Breast epithelium (tissue), 4 donors: ENCODE data around the gene ST6GAL1. TPM values are rescaled to one million over a fixed set of nuclear protein-coding genes. Genes with fewer than 3 reads are reported as not detected.

Experiments used
- DNase-seq, 2 donors: peaks; one replicate each; pipeline ENCODE4 v3.0.0-alpha.2; 2019; ENCODE audit warnings: low spot score in 2 of 2
- H3K27ac ChIP-seq, 2 donors: fragments of 200-600 bp; sonication (generic) in 1 of 2; one replicate each; pipeline ENCODE4 v1.5.1; 2016 to 2019; ENCODE audit warnings: mild to moderate bottlenecking in 1 of 2
- H3K27me3 ChIP-seq, 2 donors: fragments of 200-600 bp; sonication (generic) in 1 of 2; one replicate each; pipeline versions ENCODE4 v1.5.1 to v1.6.0; 2017 to 2019; ENCODE audit warnings: control low read depth in 1 of 2, mild to moderate bottlenecking in 1 of 2
- H3K36me3 ChIP-seq: fragments of 200-600 bp; one replicate; pipeline ENCODE4 v1.5.1; 2019
- H3K4me1 ChIP-seq, 2 donors: fragments of 200-600 bp; sonication (generic); one replicate each; pipeline ENCODE4 v1.5.1; 2016 to 2019; ENCODE audit warnings: control low read depth in 1 of 2
- H3K4me3 ChIP-seq, 3 donors: fragments of 200-600 bp; sonication (generic); 1 replicate in 2 of 3; 2 replicates in 1 of 3; pipeline ENCODE4 v1.5.1; 2016 to 2019; ENCODE audit warnings: mild to moderate bottlenecking in 3 of 3, moderate library complexity in 2 of 3
- H3K9me3 ChIP-seq, 2 donors: fragments of 200-600 bp; sonication (generic) in 1 of 2; one replicate each; pipeline ENCODE4 v1.5.1; 2016 to 2019; ENCODE audit warnings: control low read depth in 1 of 2
- CTCF ChIP-seq, 3 donors: fragments of 450-650 bp; IDR thresholded peaks; one replicate each; pipeline ENCODE4 v1.5.1; 2016 to 2017; ENCODE audit warnings: antibody characterized with exemption in 3 of 3, mild to moderate bottlenecking in 3 of 3, moderate library complexity in 3 of 3
- POLR2A ChIP-seq: fragments of 450-650 bp; IDR thresholded peaks from one replicate; pipeline ENCODE4 v1.6.1; 2016; ENCODE audit warnings: antibody characterized with exemption, mild to moderate bottlenecking, moderate library complexity
- POLR2AphosphoS5 ChIP-seq, 3 donors: sonication (generic); formaldehyde crosslinking; IDR thresholded peaks; one replicate each; pipeline ENCODE4 v1.6.1; 2017; ENCODE audit warnings: antibody characterized with exemption in 3 of 3
- intact Hi-C: fragments of 100-400 bp; cut with DNase I; formaldehyde crosslinking; loops from one replicate; pipeline ENCODE4 v1.15.1; 2023; ENCODE audit warnings: low total_unique reads
- total RNA-seq, 3 donors: library from RNA; depleted of rRNA; stranded (reverse); fragments of >200 nt; gene quantifications; one replicate each; pipeline ENCODE4 v1.1.0, GENCODE V29; 2016

The ST6GAL1 gene
- total RNA-seq, 3 donors from 2014 or later: 28.5 to 79.6 (median 42.3) TPM

DNA sequence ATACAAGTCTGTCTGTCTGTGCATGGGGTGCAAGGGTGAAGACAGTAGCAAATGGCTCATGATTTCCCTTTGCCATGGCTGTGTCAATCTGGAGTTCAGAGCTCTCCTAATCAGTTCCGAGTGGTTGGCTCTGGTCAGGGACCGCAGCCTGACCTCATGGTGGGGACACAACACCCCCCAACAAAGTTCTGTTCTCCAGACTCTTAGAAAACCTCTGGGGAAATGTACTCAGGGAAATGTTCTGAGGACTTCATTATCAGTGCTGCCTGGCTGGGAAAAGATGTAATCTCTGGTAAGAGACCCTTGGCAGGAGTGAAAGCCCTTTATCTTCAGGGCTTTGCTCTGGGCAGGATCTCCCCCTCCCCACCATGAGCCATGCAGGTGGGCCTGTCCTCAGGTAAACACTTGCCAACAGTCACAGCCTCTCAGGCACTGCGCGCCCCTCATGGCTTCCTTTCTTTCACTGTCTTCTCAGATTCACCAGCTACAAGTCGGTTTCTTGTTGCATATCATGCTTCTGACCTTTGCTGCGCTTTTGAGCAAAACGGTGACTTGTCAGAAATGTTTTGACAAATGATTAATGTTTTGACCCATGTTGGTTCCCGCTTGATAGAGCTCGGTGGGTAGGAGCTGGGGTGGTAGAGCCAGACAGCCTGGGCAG, 95.5 kb downstream of the ST6GAL1 start:
- H3K27ac ChIP-seq: no peak overlapping the region
- TF ChIP-seq CTCF (IDR thresholded peaks at IDR 0.05) (no peak), POLR2AphosphoS5 (IDR thresholded peaks at IDR 0.05) (no peak), POLR2A (no peak)
- no peaks in the 10 kb centered on the region for H3K36me3 ChIP-seq

DNA sequence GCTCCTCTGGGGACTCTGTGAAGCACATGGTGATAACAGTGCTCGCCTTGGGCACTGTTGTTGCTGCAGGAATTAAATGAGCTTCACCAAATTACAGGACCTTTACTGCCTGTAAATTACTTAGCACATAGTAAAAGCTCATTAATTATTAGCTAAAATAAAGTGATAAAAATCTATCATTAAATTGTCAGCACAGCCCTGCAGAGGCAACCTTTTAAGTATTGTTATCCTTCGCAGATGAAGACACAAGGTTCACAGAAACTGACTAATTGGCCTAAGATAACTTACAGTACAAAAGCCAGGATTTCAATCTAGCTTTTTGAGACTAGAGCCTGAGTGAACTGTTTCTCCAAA, 96.0 kb downstream of the ST6GAL1 start:
- Histone ChIP-seq H3K9me3 (no peaks in the 10 kb centered on the region), H3K36me3 (no peaks in the 10 kb centered on the region), H3K4me3 (no peak overlapping the region), H3K27me3 (no peaks in the 10 kb centered on the region), H3K27ac (no peak overlapping the region), H3K4me1 (no peaks in the 10 kb centered on the region)
- DNase-seq: no peak
- intact Hi-C loops: no loop called here
- TF ChIP-seq POLR2A (no peak), POLR2AphosphoS5 (IDR thresholded peaks at IDR 0.05) (no peak), CTCF (IDR thresholded peaks at IDR 0.05) (no peak)

More for the DNA sequence above, 95.5 kb downstream of the ST6GAL1 start:
- DNase-seq: no peak
- Histone ChIP-seq H3K4me1 (no peaks in the 10 kb centered on the region), H3K27me3 (no peaks in the 10 kb centered on the region), H3K9me3 (no peaks in the 10 kb centered on the region), H3K4me3 (no peak overlapping the region)
- intact Hi-C loops: loop anchor here (2.0 kb wide), 1 partner anchor 59 kb away; no protein-coding TSS in a partner anchor

DNA sequence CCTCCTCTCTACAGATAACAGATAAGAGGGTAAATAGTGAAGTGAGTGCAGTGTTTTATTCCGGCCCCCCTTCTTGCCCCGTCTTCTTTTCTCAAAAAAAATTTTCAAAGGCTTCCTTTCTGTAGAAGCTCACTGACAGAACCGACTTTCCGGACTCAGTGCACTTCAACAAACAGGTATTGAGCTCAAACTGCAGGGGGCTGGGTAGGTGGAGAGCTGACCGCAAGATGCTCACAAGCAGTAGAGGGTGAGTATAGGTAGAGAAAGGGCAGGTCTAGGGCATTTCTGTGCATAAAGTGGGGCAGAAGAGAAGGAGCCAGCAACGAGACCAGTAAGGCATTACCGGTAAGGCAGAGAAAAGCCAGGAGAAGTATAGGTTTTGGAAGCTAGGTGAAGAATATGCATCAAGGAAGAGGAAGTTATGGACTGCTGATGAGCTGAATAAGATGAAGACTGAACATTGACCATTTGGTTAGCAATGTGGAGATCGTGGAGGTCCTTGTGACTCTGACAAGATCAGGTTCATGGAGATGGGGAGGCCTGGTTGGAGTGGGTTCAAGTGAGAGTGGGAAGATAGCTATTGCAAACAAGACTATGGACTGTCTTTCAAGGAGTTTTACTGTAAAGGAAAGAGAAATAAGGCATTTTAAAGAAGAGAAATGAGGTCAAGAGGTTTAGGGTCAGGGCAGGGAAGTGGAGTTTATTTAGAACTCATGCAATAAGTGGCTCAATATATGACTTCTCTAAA, 97.4 kb downstream of the ST6GAL1 start:
- TF ChIP-seq CTCF (IDR thresholded peaks at IDR 0.05) (no peak), POLR2A (no peak), POLR2AphosphoS5 (IDR thresholded peaks at IDR 0.05) (no peak)
- H3K36me3 ChIP-seq: no peaks in the 10 kb centered on the region
- H3K4me3 ChIP-seq: no peak overlapping the region
- intact Hi-C loops: no loop called here
- H3K4me1 ChIP-seq: no peaks in the 10 kb centered on the region
- H3K27me3 ChIP-seq: no peaks in the 10 kb centered on the region
- DNase-seq: no peak
- no peaks in the 10 kb centered on the region for H3K9me3 ChIP-seq
- H3K27ac ChIP-seq: no peak overlapping the region

DNA sequence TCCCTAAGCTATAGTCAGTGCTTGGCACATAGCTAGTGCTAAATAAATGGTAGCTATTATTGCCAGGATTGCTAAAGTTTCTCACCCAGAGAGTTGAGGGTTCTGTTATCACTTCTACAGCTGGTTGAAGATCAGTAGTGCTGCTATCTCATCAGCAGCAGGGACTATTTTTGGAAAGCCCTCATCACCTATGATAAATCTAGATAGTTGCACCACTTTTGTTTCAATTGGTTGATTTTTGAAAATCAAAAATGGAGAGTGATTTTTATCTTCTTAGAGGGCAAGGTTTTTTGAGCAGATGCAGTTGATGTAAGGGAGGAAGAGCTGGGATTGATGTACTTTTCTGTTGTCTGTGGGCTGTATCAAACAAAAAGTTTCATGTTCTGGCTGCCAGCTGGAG, 101.6 kb downstream of the ST6GAL1 start:
- Histone ChIP-seq H3K27ac (no peak overlapping the region), H3K9me3 (peaks cover 5 to 11% of the 10 kb centered on the region in 2 donors), H3K4me3 (no peak overlapping the region), H3K27me3 (no peaks in the 10 kb centered on the region), H3K36me3 (no peaks in the 10 kb centered on the region), H3K4me1 (no peaks in the 10 kb centered on the region)
- intact Hi-C loops: no loop called here
- DNase-seq: no peak
- TF ChIP-seq POLR2AphosphoS5 (IDR thresholded peaks at IDR 0.05) (no peak), POLR2A (no peak), CTCF (IDR thresholded peaks at IDR 0.05) (no peak)

- no peak for TF ChIP-seq POLR2AphosphoS5 (IDR thresholded peaks at IDR 0.05)
- TF ChIP-seq CTCF (IDR thresholded peaks at IDR 0.05): no peak
- no peak for TF ChIP-seq POLR2A
- H3K4me1 ChIP-seq: no peaks in the 10 kb centered on the region
- intact Hi-C loops: no loop called here
Observed at GRCh38 chr3:187036394-187036793, 106.1 kb downstream of the ST6GAL1 start.

More at GRCh38 chr3:187036394-187036793, 106.1 kb downstream of the ST6GAL1 start:
- Histone ChIP-seq H3K9me3 (peaks cover 5 to 11% of the 10 kb centered on the region in 2 donors), H3K27me3 (no peaks in the 10 kb centered on the region), H3K36me3 (no peaks in the 10 kb centered on the region), H3K27ac (no peak overlapping the region), H3K4me3 (no peak overlapping the region)
- no peak for DNase-seq
